ENCODE measurements around the gene RUFY1.
"Not testable (repeated sequence)": the region's sequence is repeated elsewhere in the genome, so short reads cannot be mapped to it uniquely, and the experiment has no call there.

RUFY1 gene

GRCh38 chr5:179623003-179623905 is 72.9 kb downstream of the RUFY1 start, which contains the start of gene HNRNPH1:
Gene HNRNPH1, minus strand, starts transcription at chr5:179623671. Its CDS starts 538 bp downstream, at chr5:179623133.
- peak; percentile 99 for DNase-seq

GRCh38 chr5:179623906-179624741 is 73.8 kb downstream of the RUFY1 start:
- peak; percentile 71 for DNase-seq

- no peak for DNase-seq
These were observed 74.5 kb downstream of the RUFY1 start for GRCh38 chr5:179624841-179625271.

GRCh38 chr5:179633501-179634369 is 83.4 kb downstream of the RUFY1 start:
- not testable (repeated sequence) for DNase-seq

GRCh38 chr5:179634370-179635172 is 84.2 kb downstream of the RUFY1 start:
- not testable (repeated sequence) for DNase-seq

GRCh38 chr5:179639296-179639695 is 88.9 kb downstream of the RUFY1 start:
- not testable (repeated sequence) for DNase-seq

GRCh38 chr5:179641745-179642144 is 91.4 kb downstream of the RUFY1 start:
- DNase-seq: not testable (repeated sequence)

GRCh38 chr5:179642626-179643025 is 92.3 kb downstream of the RUFY1 start:
- DNase-seq: not testable (repeated sequence)

- not testable (repeated sequence) for DNase-seq
These were observed 93.0 kb downstream of the RUFY1 start for GRCh38 chr5:179643141-179643920.

- not testable (repeated sequence) for DNase-seq
These were observed 94.4 kb downstream of the RUFY1 start for GRCh38 chr5:179644766-179645165.

GRCh38 chr5:179648410-179648809 is 98.1 kb downstream of the RUFY1 start:
- no peak for DNase-seq

- DNase-seq: not testable (repeated sequence)
These were observed 98.9 kb downstream of the RUFY1 start for GRCh38 chr5:179649166-179649703.

GRCh38 chr5:179650245-179650644 is 99.9 kb downstream of the RUFY1 start:
- DNase-seq: not testable (repeated sequence)

GRCh38 chr5:179653135-179653534 is 102.8 kb downstream of the RUFY1 start:
- DNase-seq: not testable (repeated sequence)

GRCh38 chr5:179657302-179658178 is 107.2 kb downstream of the RUFY1 start:
- DNase-seq: not testable (repeated sequence)

GRCh38 chr5:179658179-179658856 is 108.0 kb downstream of the RUFY1 start:
- not testable (repeated sequence) for DNase-seq

Data from activated CD4-positive, alpha-beta T cell treated with anti-CD3 and anti-CD28 coated beads, Interleukin-2, amount 50 U/mL, for 16 hours (primary cell).